SHP77 treated with DMSO at 0.1 percent for 48 hours (cell line): ENCODE results near the gene PIP4K2C.
"Not testable (repeated sequence)": the region's sequence is repeated elsewhere in the genome, so short reads cannot be mapped to it uniquely, and the experiment has no call there.

Experiments
- DNase-seq: peaks from one replicate; lab custom pipeline; 2025; lab: John Stamatoyannopoulos, UW

PIP4K2C gene

DNA sequence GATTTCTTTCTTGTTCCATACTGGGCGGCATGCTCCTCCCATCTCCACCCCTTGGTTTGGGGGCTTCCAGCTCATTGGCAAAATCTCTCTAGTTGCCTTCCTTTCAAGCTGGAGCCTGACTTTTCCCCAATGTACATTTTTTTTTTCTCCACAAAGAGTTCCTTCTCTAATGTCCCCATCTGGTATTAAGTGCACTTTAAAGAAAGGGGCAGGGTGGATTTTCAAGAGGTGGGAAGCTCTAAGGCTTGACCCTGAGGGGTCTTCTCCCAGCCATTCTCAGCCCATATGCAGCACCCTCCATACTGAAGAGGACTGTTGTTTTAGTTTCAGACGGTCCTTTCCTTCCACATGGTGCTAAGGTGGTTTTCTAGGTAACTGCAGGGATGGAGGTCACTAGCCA, 5.8 kb upstream of the PIP4K2C start:
- no peak for DNase-seq

GRCh38 chr12:57586128-57586527, 4.9 kb upstream of the PIP4K2C start:
- no peak for DNase-seq

DNA sequence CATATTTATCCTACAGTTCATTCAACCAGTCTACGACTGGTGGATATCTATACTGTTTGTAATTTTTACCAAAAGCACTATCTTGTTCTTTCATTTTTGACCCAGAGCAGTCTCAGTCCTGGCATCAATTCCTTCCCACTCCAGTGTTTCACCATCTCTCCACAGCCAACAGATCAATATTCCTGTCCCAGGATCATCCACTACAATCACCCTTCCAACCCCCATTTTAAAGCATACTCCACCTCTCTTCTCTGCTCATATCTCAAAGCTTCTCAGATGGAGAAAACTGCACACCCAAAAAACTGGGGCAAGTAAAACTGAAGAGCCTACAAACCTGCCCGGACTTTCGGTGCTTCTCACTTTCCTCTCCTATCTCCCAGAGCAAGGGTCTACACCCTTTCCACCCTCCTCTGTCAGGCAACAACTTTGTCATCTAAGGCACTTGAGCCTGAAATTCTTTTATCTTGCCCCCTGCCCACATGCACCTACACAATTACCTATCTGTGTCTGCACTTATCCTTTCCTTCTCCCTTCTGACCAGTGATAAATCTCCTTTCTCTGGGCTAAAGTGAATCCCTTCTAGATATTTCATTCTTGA, 4.1 kb upstream of the PIP4K2C start:
- no peak for DNase-seq

- DNase-seq: not testable (repeated sequence)
These were observed 1.9 kb upstream of the PIP4K2C start for GRCh38 chr12:57588951-57589610.

DNA sequence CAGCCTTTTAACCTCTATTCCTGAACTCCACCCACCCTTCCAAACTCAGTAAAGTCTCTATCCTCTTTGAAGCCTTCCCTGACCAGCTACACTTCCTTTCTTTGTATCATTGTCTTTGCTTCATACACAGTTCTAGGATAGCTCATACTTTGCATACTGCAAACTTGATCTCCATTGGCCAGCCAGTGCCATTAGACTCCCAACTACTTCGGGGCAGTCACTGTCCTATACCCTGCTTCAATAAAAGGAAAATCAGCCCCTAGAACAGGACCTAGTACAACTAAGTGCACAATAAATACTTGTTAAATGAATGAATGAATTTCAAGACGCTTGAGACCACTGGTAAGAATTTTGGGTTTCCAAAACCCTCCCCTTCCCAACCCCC, 521 bp upstream of the PIP4K2C start:
- no peak for DNase-seq

DNA sequence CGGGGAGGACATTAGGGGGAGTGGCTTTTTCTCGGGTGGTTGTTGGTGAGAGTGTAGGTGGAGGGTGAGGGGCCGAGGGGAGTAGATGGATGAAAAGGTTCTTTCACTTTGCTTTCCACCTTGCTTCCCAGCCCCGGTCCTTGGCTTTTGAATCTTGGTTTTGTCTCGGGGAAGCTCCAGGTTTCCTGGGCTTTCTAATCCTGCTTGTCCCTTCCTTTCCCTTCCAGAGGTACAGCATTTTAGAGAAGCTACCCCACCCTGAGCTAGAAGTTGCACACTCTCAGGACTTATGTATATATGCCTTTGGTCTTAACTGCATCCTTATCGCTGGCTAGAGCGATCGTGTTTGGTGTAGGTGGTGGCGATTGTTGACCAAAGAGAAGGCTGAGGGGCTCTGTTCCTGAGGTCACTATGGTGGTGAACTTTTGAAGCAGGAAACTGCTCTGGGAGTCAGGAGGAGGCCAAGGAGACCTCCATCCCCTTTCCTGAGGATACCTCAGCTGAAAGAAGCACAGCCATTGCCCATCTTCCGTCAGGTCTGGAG, 862 bp downstream of the PIP4K2C start:
- DNase-seq: no peak

DNA sequence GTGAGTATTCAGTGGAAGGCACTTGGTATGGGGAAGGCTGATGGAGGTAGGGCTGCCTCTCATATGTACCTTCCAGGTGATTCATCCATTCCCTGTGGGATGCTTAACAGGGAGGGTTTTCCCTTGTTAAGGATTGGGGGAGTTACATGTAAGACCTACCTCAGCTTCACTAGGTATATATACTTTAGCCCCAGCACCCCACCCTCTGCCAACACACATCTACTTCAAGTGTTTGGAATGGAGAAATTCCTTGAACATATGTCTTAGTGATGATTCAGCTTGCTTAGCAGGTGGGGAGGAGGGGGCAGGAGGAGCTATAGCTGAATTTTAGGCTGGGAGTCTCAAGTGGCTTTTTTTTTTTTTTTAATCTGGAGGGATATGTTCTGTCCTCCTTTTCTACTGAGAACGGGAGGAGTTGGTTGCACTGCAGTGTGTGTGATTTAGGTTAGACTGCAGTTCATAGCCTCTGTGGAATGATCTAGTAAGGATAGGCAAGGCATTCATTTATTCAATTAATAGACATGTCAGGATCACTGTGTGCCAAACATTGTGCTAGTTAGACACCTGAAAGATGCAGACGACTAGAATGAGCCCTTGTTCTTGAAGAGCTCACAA, 1.7 kb downstream of the PIP4K2C start:
- no peak for DNase-seq

GRCh38 chr12:57593187-57593586, 2.2 kb downstream of the PIP4K2C start:
- DNase-seq: no peak

GRCh38 chr12:57600395-57600794, 9.4 kb downstream of the PIP4K2C start:
- no peak for DNase-seq

GRCh38 chr12:57602544-57602943, 11.6 kb downstream of the PIP4K2C start:
- DNase-seq: no peak

- DNase-seq: no peak
These were observed 12.3 kb downstream of the PIP4K2C start for GRCh38 chr12:57603324-57603723.

GRCh38 chr12:57603815-57604453, 12.9 kb downstream of the PIP4K2C start:
- no peak for DNase-seq

DNA sequence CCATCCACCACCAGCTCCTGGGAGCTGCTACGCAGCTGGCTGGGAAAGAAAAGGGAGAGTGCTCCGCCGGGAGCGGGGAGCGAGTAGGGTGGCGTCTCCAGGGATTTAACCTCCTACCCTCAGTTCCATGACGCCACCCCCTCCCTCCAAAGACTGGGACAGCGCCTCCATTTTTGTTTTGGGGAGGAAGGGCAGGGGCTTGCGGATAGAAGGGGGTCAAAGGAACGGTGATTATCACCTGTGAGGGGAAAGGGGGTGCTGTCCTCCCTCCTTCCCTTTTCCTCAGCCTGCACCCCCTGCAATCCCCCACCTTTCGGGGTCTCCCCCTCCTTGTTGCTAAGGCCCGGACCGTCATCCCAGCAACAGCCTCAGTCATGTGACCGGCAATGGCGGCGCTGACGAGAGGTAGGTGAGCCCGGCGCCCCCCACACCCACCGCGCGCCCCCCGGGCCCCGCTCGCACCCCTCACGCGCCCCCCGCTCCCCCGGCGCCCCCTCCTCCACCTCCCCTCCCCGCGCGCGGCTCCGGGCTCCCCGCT, 13.5 kb downstream of the PIP4K2C start, which contains the start of gene DTX3:
TSS of gene DTX3 (plus strand) at position 371 of the 538 bp plus-strand sequence. CDS start 1,694 bp downstream, outside the sequence.
- DNase-seq: no peak

- DNase-seq: no peak
These were observed 14.2 kb downstream of the PIP4K2C start for GRCh38 chr12:57604992-57605810.

GRCh38 chr12:57605811-57606311, 14.9 kb downstream of the PIP4K2C start:
- no peak for DNase-seq

DNA sequence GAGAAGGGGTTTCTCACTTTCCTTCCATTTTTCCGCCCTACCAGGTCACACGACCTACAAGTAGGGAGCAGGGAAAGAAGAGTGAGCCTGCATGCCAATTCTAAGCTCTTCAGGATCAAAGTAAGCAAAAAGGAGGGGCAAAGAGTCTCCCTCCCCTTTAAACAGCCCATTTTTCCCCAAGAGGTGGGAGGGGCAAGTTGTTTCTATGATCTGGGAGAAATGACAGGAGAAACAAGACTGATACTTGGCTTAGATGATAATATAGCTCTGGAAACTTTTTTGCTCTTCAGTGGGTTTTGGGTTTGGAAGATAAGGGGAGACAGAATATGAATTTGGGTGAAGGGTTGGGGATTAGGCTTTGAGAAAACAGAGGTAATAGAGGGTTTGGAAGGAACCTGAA, 15.4 kb downstream of the PIP4K2C start:
- no peak for DNase-seq

DNA sequence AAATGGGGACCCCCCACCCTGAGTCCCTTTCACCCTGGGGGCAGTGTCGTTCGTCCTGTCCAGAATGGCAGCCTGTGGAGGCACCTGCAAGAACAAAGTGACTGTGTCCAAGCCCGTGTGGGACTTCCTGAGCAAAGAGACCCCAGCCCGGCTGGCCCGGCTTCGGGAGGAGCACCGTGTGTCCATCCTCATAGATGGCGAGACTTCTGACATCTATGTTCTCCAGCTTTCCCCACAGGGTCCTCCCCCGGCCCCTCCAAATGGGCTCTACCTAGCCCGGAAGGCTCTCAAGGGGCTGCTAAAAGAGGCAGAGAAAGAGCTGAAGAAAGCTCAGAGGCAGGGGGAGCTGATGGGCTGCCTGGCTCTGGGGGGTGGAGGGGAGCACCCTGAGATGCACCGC, 15.8 kb downstream of the PIP4K2C start:
- DNase-seq: no peak

DNA sequence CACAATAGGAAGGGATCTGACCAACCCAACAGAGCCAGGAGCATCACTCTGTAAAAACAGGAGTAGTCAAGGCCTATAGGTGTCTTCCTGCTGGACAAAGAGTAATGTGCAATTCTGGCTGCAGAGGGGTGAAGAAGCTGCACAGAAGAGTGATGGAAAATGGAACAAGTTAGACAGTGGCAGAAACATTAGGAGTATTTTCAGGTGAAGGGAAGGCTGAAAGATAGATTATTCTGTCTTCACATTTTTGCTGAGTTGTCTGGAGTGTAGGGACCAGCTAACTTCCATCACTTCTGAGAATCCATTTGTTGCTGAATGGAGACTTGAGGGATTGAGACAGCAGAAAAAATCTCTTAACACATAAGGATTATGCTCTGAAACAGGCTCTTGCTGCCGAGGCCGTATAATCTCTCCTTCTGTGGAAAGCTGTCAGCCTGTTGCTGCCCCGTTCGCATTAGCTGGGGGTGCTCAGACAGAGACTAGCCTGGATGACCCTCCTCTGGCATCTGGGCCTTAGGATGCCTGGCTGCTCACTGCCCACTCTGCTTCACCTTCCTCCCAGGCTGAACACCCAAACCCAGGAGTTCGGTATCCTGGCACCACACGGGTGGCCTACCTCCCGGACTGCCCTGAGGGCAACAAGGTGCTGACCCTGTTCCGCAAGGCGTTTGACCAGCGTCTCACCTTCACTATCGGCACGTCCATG, 17.1 kb downstream of the PIP4K2C start:
- no peak for DNase-seq

DNA sequence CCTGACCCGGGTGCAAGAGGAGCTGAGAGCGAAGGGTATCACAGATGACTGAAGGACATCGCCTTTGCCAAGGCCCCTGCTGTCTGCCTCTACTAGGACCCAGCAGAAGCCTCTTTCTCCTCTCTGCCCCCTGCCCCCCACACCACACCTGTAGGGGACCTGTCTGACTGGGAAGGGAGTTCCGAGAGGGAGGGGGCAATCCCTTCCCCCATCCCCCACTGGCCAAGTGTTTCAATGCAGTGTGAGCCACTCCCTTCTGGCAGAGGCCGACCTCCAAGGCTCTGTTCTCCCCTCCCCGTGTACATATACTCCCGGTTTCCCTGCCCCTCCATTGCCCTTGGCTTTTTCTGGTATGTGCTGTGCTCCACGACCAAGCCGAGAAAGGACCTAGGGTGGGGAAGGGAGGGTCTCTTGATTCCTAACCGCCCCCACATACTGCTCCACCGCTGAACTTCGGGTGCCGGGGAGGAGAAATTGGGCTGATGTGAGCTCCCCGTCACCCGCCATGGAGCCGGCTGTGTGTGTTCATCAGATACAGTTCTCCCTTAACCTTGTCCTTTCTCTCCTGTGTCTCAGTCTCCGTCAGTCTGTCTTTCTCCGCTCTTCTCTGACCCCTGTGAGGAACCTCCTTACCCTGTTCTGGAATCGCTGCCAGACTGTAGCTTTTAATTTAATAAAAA, 18.2 kb downstream of the PIP4K2C start:
- no peak for DNase-seq
